ENCODE data around the gene APC2.

APC2 gene

DNA sequence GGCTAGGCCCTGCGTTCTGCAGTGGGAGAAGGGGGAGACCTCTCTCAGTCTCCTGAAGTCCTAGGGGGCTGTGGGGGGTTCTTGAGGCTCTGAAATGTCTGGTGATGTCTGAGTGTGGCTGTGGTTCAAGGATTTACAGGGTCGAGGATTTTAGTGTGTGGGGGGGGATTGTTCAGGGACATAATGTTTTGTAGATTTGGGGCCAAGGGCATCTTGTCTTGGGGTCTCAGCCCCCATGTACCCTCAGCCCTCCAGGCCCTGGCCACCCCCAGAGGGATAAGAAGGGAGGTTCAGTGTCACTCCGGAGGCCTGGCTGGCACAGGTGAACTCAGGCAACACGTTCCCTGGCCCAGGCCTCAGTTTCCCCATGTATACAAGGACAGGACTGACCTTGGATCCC, 2.4 kb upstream of the APC2 start:
- TF ChIP-seq, protein P1, sequence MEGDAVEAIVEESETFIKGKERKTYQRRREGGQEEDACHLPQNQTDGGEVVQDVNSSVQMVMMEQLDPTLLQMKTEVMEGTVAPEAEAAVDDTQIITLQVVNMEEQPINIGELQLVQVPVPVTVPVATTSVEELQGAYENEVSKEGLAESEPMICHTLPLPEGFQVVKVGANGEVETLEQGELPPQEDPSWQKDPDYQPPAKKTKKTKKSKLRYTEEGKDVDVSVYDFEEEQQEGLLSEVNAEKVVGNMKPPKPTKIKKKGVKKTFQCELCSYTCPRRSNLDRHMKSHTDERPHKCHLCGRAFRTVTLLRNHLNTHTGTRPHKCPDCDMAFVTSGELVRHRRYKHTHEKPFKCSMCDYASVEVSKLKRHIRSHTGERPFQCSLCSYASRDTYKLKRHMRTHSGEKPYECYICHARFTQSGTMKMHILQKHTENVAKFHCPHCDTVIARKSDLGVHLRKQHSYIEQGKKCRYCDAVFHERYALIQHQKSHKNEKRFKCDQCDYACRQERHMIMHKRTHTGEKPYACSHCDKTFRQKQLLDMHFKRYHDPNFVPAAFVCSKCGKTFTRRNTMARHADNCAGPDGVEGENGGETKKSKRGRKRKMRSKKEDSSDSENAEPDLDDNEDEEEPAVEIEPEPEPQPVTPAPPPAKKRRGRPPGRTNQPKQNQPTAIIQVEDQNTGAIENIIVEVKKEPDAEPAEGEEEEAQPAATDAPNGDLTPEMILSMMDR (IDR thresholded peaks at IDR 0.05; ENCODE audit: borderline replicate concordance, control extremely low read depth, extremely low read depth, insufficient read depth, missing control alignments): no peak
- no peak for DNase-seq (ENCODE audit: low spot score)
- in situ Hi-C loops (cut with MboI; ENCODE audit: low sequenced_read_pairs, unreplicated experiment): no loop called here

DNA sequence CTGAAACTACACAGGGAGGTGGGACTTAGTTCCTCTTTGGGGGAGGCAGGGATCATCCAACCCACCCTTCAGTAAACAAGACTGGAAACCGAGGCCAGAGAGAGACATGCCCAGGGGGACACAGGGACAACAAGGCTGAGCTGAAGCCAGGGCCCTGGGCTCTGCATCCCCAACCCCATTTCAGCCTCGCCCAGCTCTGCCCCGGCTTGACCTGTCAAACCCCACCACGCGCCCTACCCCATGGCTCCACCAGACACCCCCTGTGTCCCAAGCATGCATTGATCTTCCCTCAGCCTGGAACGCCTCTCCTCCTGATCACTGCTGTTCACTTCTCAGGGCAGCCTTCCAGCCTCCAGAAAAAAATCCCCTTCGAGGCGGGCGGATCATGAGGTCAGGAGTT, 2.0 kb upstream of the APC2 start:
- no peak for DNase-seq (ENCODE audit: low spot score)
- TF ChIP-seq, protein P1 (IDR thresholded peaks at IDR 0.05; ENCODE audit: borderline replicate concordance, control extremely low read depth, extremely low read depth, insufficient read depth, missing control alignments): no peak
- in situ Hi-C loops (cut with MboI; ENCODE audit: low sequenced_read_pairs, unreplicated experiment): no loop called here

DNA sequence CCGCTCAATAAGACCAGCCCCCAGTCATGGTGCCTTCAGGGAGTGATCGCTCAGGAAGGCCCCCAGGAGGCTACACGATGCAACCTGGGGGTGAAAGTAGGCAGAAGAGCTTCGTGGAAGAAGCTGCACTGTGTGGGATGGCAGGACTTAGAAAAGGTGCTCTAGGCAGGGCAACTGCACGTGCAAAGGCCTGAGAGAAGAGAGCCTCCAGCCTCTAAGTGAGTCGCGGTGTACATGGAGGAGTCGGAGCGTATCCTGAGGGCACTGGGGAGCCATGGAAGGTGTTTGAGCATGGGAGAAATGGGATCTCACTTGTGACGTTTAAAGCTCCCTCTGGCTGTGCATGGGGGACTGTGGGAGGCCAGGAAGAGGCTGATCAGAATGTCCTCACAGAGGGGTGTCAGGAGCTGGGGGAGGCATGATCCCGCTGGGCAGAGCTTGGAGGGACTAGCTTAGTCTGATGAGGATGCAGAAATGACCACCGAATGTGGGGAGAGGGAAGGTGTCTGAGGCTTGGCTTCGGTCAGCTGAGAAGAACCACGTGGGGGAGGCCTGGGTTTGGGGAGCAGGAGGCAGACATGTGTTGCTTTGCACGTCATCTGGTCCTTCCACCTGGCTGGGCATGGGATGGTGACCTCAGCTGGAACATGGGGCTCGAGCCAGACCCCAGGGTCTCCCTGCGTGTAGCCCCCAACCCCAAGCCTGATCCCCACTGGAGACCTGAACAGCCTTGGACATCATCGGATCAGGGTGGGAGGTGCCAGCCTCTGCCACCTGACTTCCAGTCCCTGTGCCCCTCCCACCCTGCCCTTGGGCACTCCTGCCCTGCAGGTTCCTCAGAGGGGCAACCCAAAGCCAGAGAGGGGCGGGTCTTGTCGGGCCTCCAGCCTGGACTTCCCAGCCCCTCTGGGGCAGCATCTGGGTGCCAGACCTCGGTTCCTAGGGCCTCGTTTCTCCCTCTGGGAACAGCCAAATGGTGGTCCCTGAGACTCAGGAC, 1.1 kb downstream of the APC2 start:
- in situ Hi-C loops (cut with MboI; ENCODE audit: low sequenced_read_pairs, unreplicated experiment): no loop called here
- DNase-seq (ENCODE audit: low spot score): no peak
- TF ChIP-seq, protein P1 (IDR thresholded peaks at IDR 0.05; ENCODE audit: borderline replicate concordance, control extremely low read depth, extremely low read depth, insufficient read depth, missing control alignments): no peak

DNA sequence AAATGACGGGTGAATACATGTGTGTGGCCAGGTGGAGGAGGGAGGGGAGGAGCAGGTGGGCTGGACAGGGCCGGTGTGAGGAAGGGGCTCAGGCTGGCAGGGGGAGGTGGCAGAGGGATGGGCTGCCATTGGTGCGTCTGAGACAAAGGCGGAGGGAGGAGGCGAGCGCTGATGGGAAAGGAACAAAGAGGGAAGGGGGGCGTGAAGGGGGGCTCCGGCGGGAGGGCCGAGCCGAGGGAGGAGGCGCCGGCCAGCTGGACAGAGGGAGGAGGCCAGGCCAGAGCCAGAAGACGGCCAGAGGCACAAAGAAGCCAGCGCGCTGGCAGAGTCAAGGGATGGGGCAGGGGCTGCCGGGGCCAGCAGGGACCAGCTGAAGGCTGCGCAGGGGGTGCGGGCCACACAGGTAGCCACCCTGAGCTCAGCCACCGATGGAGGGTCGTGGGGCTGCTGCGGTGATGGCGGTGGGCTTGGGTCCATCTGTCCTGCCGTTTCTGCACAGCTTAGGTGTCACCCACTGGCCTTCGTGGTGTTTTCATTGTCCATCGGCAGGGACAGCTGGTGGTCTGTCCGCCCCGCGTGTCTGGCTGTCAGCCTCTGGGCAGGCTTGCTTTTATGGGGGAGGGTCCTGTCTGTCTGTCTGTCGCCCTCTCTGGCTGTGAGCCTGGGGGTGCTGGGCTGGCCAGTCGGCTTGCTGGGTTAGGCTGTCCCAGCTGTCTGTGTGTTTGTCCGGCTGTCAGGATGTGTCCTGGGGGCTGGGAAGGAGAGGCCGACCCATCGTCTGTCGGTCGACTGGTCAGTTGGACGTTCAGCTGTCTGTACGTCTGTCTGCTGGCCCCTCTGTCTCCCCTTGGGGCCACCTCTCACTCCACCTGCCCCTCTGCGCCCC, 2.2 kb downstream of the APC2 start:
- TF ChIP-seq, protein P1 (IDR thresholded peaks at IDR 0.05; ENCODE audit: borderline replicate concordance, control extremely low read depth, extremely low read depth, insufficient read depth, missing control alignments): no peak
- in situ Hi-C loops (cut with MboI; ENCODE audit: low sequenced_read_pairs, unreplicated experiment): no loop called here

GRCh38 chr19:1452802-1453524, 3.0 kb downstream of the APC2 start:
- DNase-seq (ENCODE audit: low spot score): no peak
- in situ Hi-C loops (cut with MboI; ENCODE audit: low sequenced_read_pairs, unreplicated experiment): no loop called here
- TF ChIP-seq, protein P1 (IDR thresholded peaks at IDR 0.05; ENCODE audit: borderline replicate concordance, control extremely low read depth, extremely low read depth, insufficient read depth, missing control alignments): no peak

More for the DNA sequence above, 2.2 kb downstream of the APC2 start:
- DNase-seq (ENCODE audit: low spot score): no peak

Measured in GM13976 (cell line).